MCF 10A (cell line): ENCODE data around the gene C12orf75. TPM values are rescaled to one million over a fixed set of nuclear protein-coding genes. Genes with fewer than 3 reads are reported as not detected.

Experiments
- BruUV-seq: library from RNA; stranded (reverse); fragments of 400-500 nt; replicated peaks from 2 replicates; lab custom pipeline; 2021; lab: Mats Ljungman, UMichigan
- CTCF ChIA-PET: fragments of 300-600 bp; sonication (Branson Sonifier 250); formaldehyde crosslinking; extraction: SDS; loops from one replicate; lab custom pipeline; 2021; ENCODE audit warnings: antibody characterized with exemption, inconsistent platforms; lab: Yijun Ruan, JAX
- POLR2A ChIA-PET: fragments of 300-600, 350-650 bp; sonication (Branson Sonifier 250); formaldehyde crosslinking; extraction: SDS; loops from one replicate; lab custom pipeline; 2020; ENCODE audit warnings: antibody characterized with exemption, inconsistent platforms; lab: Yijun Ruan, JAX
- DNase-seq: peaks from one replicate; pipeline ENCODE4 v3.0.0-alpha.2; 2018; ENCODE audit not compliant: unreplicated experiment
- H3K27ac Mint-ChIP-seq: one replicate; pipeline ENCODE4 v1.8.0; 2022; ENCODE audit warnings: mild to moderate bottlenecking, low read depth, mixed read lengths; ENCODE audit not compliant: unreplicated experiment
- H3K27me3 Mint-ChIP-seq: one replicate; pipeline ENCODE4 v1.8.0; 2022; ENCODE audit warnings: mixed read lengths; ENCODE audit not compliant: insufficient read depth, unreplicated experiment
- H3K36me3 Mint-ChIP-seq: one replicate; pipeline ENCODE4 v1.8.0; 2022; ENCODE audit warnings: mild to moderate bottlenecking, moderate library complexity, mixed read lengths; ENCODE audit not compliant: insufficient read depth, unreplicated experiment
- H3K4me1 Mint-ChIP-seq: one replicate; pipeline ENCODE4 v1.8.0; 2022; ENCODE audit warnings: mixed read lengths; ENCODE audit not compliant: insufficient read depth, unreplicated experiment
- H3K4me3 Mint-ChIP-seq: one replicate; pipeline ENCODE4 v1.8.0; 2022; ENCODE audit warnings: mild to moderate bottlenecking, moderate library complexity, mixed read lengths; ENCODE audit not compliant: unreplicated experiment
- H3K9me3 Mint-ChIP-seq: one replicate; pipeline ENCODE4 v1.8.0; 2022; ENCODE audit warnings: mixed read lengths; ENCODE audit not compliant: unreplicated experiment
- intact Hi-C: fragments of 100-400 bp; cut with micrococcal nuclease; formaldehyde crosslinking; loops from 2 replicates; pipeline ENCODE4 v1.14.1; 2022
- total RNA-seq: library from RNA; stranded (reverse); gene quantifications from 2 replicates; pipeline ENCODE4 v1.2.3, GENCODE V29; 2022
- TF ChIP-seq, protein P1 (sequence below): fragments of 200-600 bp; IDR thresholded peaks from one replicate; pipeline ENCODE4 v1.8.0; 2022; ENCODE audit warnings: antibody characterized with exemption, mild to moderate bottlenecking; ENCODE audit not compliant: unreplicated experiment

C12orf75 gene
- total RNA-seq, 1 experiment from 2014 or later = 53.6 TPM

DNA sequence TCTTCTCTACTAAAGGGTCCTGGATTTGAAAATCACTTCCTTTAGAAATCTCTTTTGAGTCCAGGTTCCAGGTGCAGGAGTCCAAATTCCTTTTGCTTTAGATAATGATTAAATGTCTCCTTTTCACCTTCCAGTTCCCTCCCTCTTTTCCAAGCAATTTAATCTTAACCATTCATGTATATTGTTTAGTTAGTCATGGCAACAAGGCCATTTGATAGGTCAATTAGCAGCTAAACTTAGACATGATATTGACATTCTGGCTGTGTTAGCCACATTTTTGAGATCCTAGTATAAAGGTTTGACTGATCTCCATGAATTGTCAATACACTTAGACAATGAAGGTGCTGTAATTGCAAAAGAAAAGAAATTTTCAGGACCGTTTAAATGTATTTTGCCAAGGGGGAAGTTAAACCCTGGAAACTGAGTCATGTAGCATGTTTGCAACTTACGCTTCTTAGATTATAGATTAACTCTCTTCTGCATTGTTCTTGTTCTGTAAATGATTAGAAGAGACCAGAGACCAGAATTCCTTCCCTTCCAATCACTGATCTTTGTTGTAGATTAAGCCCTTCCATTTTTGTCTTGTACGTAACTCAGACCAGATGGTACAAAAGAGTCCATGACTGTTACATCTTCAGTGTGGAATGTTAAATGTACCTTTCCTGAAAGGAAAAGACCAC is 12.4 kb upstream of the C12orf75 start:
- BruUV-seq = no TSS peak
- TF ChIP-seq, protein P1, sequence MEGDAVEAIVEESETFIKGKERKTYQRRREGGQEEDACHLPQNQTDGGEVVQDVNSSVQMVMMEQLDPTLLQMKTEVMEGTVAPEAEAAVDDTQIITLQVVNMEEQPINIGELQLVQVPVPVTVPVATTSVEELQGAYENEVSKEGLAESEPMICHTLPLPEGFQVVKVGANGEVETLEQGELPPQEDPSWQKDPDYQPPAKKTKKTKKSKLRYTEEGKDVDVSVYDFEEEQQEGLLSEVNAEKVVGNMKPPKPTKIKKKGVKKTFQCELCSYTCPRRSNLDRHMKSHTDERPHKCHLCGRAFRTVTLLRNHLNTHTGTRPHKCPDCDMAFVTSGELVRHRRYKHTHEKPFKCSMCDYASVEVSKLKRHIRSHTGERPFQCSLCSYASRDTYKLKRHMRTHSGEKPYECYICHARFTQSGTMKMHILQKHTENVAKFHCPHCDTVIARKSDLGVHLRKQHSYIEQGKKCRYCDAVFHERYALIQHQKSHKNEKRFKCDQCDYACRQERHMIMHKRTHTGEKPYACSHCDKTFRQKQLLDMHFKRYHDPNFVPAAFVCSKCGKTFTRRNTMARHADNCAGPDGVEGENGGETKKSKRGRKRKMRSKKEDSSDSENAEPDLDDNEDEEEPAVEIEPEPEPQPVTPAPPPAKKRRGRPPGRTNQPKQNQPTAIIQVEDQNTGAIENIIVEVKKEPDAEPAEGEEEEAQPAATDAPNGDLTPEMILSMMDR = no peak
- no peaks in the 10 kb centered on the region for H3K27me3 Mint-ChIP-seq
- DNase-seq = no peak
- CTCF ChIA-PET = interaction anchor here (0.6 kb wide), 1 partner anchor 1742 kb away, joined by 3 read pairs; no protein-coding TSS in a partner anchor
- no peak overlapping the region for H3K4me3 Mint-ChIP-seq
- intact Hi-C loops = no loop called here
- H3K36me3 Mint-ChIP-seq = no peaks in the 10 kb centered on the region
- no peaks in the 10 kb centered on the region for H3K9me3 Mint-ChIP-seq
- H3K4me1 Mint-ChIP-seq = peaks cover 8% of the 10 kb centered on the region
- no peak overlapping the region for H3K27ac Mint-ChIP-seq
- POLR2A ChIA-PET = interaction anchor here (0.7 to 4.1 kb wide), 2 partner anchors 13 kb away, joined by 3 to 23 read pairs; partner anchors contain the start of gene C12orf75

DNA sequence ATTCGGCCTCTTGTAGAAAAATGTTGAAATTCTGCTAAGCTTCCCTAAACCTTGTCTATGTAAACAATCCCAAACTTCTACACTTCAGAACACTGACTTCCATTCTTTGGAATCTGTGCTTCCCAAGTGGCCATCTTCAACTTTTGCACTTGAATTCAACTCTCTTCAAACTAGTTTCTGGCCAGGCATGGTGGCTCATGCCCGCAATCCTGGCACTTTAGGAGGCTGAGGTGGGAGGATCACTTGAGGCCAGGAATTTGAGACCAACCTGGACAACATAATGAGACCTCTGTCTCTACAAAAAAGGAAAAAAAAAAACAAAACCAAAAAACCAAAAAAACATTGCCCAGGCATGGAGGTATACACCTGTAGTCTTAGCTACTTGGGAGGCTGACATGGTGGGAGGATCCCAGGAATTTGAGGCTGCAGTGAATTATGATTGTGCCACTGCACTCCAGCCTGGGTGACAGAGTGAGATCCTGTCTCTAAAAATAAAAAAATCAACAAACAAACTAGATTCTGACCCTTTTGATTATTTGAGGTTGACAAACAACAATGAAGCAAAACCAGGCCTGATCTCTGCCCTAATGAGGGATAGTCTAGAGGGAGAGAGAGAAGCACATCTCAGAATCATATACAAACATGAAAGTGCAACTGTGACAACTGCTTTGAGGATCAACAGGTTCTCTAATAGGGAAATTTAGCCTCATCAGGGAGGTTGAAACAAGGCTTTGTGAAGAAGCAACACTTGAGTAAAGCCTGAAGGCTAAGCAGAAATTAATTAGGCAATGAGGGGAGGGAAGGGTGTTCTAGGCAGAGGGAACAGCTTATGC is 11.6 kb upstream of the C12orf75 start:
- CTCF ChIA-PET = interaction anchor here (0.6 kb wide), 1 partner anchor 1743 kb away, joined by 3 read pairs; no protein-coding TSS in a partner anchor
- no peak overlapping the region for H3K4me3 Mint-ChIP-seq

DNA sequence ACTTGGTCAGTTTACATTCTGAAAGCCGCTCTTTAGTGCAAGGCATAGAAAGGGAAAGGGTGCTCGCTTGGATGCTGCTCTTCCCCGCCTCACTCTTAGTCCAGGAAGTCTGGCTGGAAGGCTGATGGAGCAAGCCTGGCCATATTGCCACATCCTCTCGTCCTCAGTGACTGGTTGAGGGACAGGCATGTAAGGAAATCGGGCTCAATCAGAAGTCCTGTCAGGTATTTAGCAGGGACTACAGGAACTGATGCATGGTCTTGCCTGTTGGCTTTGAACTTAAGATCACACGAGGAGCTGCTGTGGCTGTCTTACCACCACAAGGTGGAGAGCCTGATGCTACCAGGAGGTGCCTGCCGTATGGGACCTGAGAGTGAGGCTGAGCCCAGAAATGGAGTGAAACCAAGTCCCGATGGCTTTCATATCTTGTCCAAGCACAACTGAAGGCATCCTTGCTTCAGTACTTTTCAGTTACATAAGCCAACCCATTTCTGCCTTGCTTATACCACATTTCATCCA is 10.7 kb upstream of the C12orf75 start:
- H3K4me1 Mint-ChIP-seq = peaks cover 8% of the 10 kb centered on the region
- no peak overlapping the region for H3K27ac Mint-ChIP-seq
- H3K36me3 Mint-ChIP-seq = no peaks in the 10 kb centered on the region
- no peak overlapping the region for H3K4me3 Mint-ChIP-seq
- DNase-seq = no peak
- no peaks in the 10 kb centered on the region for H3K27me3 Mint-ChIP-seq
- CTCF ChIA-PET = interaction anchor here (0.8 kb wide), 1 partner anchor 15 kb away, joined by 4 read pairs; no protein-coding TSS in a partner anchor
- TF ChIP-seq, protein P1 = no peak
- no TSS peak for BruUV-seq
- H3K9me3 Mint-ChIP-seq = no peaks in the 10 kb centered on the region
- POLR2A ChIA-PET = interaction anchor here (0.6 kb wide), 1 partner anchor 47 kb away, joined by 3 read pairs; no protein-coding TSS in a partner anchor
- intact Hi-C loops = no loop called here

More for the DNA sequence above, 11.6 kb upstream of the C12orf75 start:
- Mint-ChIP-seq H3K36me3 (no peaks in the 10 kb centered on the region), H3K9me3 (no peaks in the 10 kb centered on the region), H3K27ac (no peak overlapping the region), H3K27me3 (no peaks in the 10 kb centered on the region), H3K4me1 (peaks cover 8% of the 10 kb centered on the region)
- DNase-seq = no peak
- intact Hi-C loops = no loop called here
- POLR2A ChIA-PET = interaction anchor here (0.7 kb wide), 1 partner anchor 12 kb away, joined by 3 read pairs; no protein-coding TSS in a partner anchor
- no TSS peak for BruUV-seq
- TF ChIP-seq, protein P1 = no peak

DNA sequence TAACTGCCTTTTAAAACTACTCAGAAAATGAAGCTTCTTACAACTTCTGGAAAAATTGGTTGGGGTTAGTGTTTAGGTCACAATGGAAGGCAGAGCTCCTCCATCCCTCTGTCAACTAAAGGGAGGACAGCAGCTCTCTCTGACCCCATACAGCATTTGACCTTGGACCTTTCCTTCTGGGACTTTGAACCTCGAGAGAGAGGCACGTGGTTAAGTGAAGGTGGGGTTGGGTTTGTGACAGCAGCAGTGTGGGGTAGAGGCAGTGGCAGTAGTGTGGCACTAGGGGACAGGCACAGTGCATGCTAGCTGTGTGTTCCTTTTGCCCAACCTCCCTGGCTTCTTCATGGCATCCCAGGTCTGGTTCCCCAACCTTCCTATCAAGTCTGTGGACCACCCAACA is 9.4 kb upstream of the C12orf75 start:
- Mint-ChIP-seq H3K27me3 (no peaks in the 10 kb centered on the region), H3K4me1 (no peaks in the 10 kb centered on the region), H3K36me3 (no peaks in the 10 kb centered on the region), H3K4me3 (no peak overlapping the region), H3K9me3 (no peaks in the 10 kb centered on the region), H3K27ac (no peak overlapping the region)
- TF ChIP-seq, protein P1 = no peak
- DNase-seq = no peak
- ChIA-PET CTCF (interaction anchor here (0.7 kb wide), 1 partner anchor 11 kb away, joined by 3 read pairs; no protein-coding TSS in a partner anchor), POLR2A (interaction anchor here (0.7 kb wide), 1 partner anchor 11 kb away, joined by 3 read pairs; no protein-coding TSS in a partner anchor)
- intact Hi-C loops = no loop called here
- BruUV-seq = no TSS peak
